K562 (cell line): ENCODE results near the gene EXOC6. TPM values are rescaled to one million over a fixed set of nuclear protein-coding genes. Genes with fewer than 3 reads are reported as not detected.

Experiments
- ATF3 ChIP-seq, 2 experiments: fragments of 450-650 bp in 1 of 2; sonication (generic) in 1 of 2; formaldehyde crosslinking in 1 of 2; IDR thresholded peaks in 1 of 2; conservative IDR thresholded peaks in 1 of 2; 2 replicates each; pipeline versions ENCODE4 v1.6.1 to v1.8.1; 2016 to 2023; ENCODE audit warnings: mild to moderate bottlenecking in 2 of 2, moderate library complexity in 2 of 2, inconsistent platforms in 1 of 2, missing genetic modification reagents in 1 of 2
- ATF7 ChIP-seq: fragments of 450-650 bp; IDR thresholded peaks from 2 replicates; pipeline ENCODE4 v1.7.1; 2014; ENCODE audit warnings: mild to moderate bottlenecking, moderate library complexity
- CBFA2T3 ChIP-seq: fragments of 450-650 bp; IDR thresholded peaks from 2 replicates; pipeline ENCODE4 v1.6.1; 2017
- CBX5 ChIP-seq: IDR thresholded peaks from 2 replicates; pipeline ENCODE4 v1.6.1; 2014; ENCODE audit warnings: low read depth, borderline replicate concordance
- ETV1 ChIP-seq: fragments of 450-650 bp; conservative IDR thresholded peaks from 2 replicates; pipeline ENCODE4 v1.6.1; 2016; ENCODE audit warnings: missing genetic modification characterization, control low read depth, low read depth, missing compliant biosample characterization
- ETV5 ChIP-seq: sonication (generic); formaldehyde crosslinking; IDR thresholded peaks from 2 replicates; pipeline ENCODE4 v1.4.0; 2020; ENCODE audit warnings: low read depth, mild to moderate bottlenecking, missing genetic modification reagents
- HDAC1 ChIP-seq, 2 experiments: fragments of 450-650 bp; IDR thresholded peaks; 2 replicates each; pipeline ENCODE4 v1.6.1; 2016 to 2017; ENCODE audit warnings: inconsistent platforms in 1 of 2, mild to moderate bottlenecking in 1 of 2, moderate library complexity in 1 of 2
- HMBOX1 ChIP-seq: sonication (generic); IDR thresholded peaks from 2 replicates; pipeline ENCODE4 v1.6.1; 2016
- HNRNPLL ChIP-seq: fragments of 200-400 bp; formaldehyde crosslinking; IDR thresholded peaks from 2 replicates; pipeline ENCODE4 v1.6.1; 2017; ENCODE audit warnings: low read length, low read depth, mild to moderate bottlenecking; ENCODE audit not compliant: poor library complexity, severe bottlenecking
- ID3 ChIP-seq, 2 experiments: fragments of 250-450 bp in 1 of 2; fragments of 450-650 bp in 1 of 2; sonication (Bioruptor Pico) in 1 of 2; IDR thresholded peaks; 2 replicates each; pipeline versions ENCODE4 v1.6.1 to v1.8.0; 2016 to 2021; ENCODE audit warnings: mild to moderate bottlenecking in 2 of 2, moderate library complexity in 2 of 2, missing compliant biosample characterization in 1 of 2, missing genetic modification characterization in 1 of 2
- JUN ChIP-seq, 2 experiments: sonication (generic) in 1 of 2; formaldehyde crosslinking in 1 of 2; IDR thresholded peaks; 2 replicates each; pipeline versions ENCODE4 v1.6.1 to v1.8.0; 2012 to 2022; ENCODE audit warnings: borderline replicate concordance in 2 of 2, mild to moderate bottlenecking in 2 of 2, improper control_type of control experiment in 1 of 2, low read depth in 1 of 2, low read length in 1 of 2, missing genetic modification reagents in 1 of 2
- KAT2B ChIP-seq: IDR thresholded peaks from one replicate; pipeline ENCODE4 v1.6.1; 2012; ENCODE audit warnings: low read depth, mild to moderate bottlenecking, control low read depth, inconsistent platforms, low read length, moderate library complexity
- MLLT1 ChIP-seq, 2 experiments: fragments of 450-650 bp; IDR thresholded peaks; 2 replicates each; pipeline ENCODE4 v1.6.1; 2016
- NBN ChIP-seq: fragments of 450-650 bp; IDR thresholded peaks from 2 replicates; pipeline ENCODE4 v1.6.1; 2016; ENCODE audit warnings: low read depth, mild to moderate bottlenecking
- NCOR1 ChIP-seq: fragments of 450-650 bp; IDR thresholded peaks from 2 replicates; pipeline ENCODE4 v1.6.1; 2016; ENCODE audit warnings: mild to moderate bottlenecking, moderate library complexity
- NFYB ChIP-seq: IDR thresholded peaks from 2 replicates; pipeline ENCODE4 v1.6.1; 2011; ENCODE audit warnings: mild to moderate bottlenecking, moderate library complexity; ENCODE audit not compliant: insufficient read length; ENCODE audit errors: extremely low read depth
- TFAP4 ChIP-seq: sonication (generic); formaldehyde crosslinking; IDR thresholded peaks from 2 replicates; pipeline ENCODE4 v1.8.0; 2022; ENCODE audit warnings: missing genetic modification reagents, mild to moderate bottlenecking, moderate library complexity, borderline replicate concordance
- ZNF277 ChIP-seq: fragments of 250-450 bp; sonication (Bioruptor Pico); IDR thresholded peaks from 2 replicates; pipeline ENCODE4 v1.8.0; 2022; ENCODE audit warnings: inconsistent platforms, mild to moderate bottlenecking, moderate library complexity, borderline replicate concordance
- polyA plus RNA-seq, 8 experiments: library from polyadenylated mRNA; depleted of rRNA in 4 of 8; stranded (reverse) in 5 of 8; unstranded in 3 of 8; fragments of >200 nt; fragmentation: Nextera tagmentation in 2 of 8; fragmentation: Illumina TruSeq in 1 of 8; extraction: Ambion mirVana in 2 of 8; extraction: Trizol in 1 of 8; gene quantifications; 2 replicates each; pipeline versions ENCODE4 v1.2.1 to v1.2.3, GENCODE V29; 2011 to 2014; ENCODE audit warnings: inconsistent platforms in 1 of 8, missing spikeins in 1 of 8
- total RNA-seq, 7 experiments: library from RNA; depleted of rRNA in 6 of 7; stranded (reverse); fragments of >200 nt in 6 of 7; fragmentation: Illumina TruSeq in 2 of 7; extraction: Trizol in 2 of 7; gene quantifications; 2 replicates each; pipeline versions ENCODE4 v1.2.1 to v1.2.3, GENCODE V29; 2011 to 2021; ENCODE audit warnings: low replicate concordance in 1 of 7

Gene EXOC6
- total and polyA plus RNA-seq, 9 of the 15 experiments (the other 6 are each of a cell fraction or from before 2014, with no cell fraction given) = 13.9 to 42.8 (median 24.9) TPM

GRCh38 chr10:92972066-92972870 lies 123.9 kb downstream of the EXOC6 start (continued):
- TF ChIP-seq MLLT1 (IDR thresholded peaks at IDR 0.05) (peak in 1 of 2 experiments; percentile 29; a peak in 1 of 4 replicates), ETV1 (peak; percentile 63), NCOR1 (peak; percentile 60), TFAP4 (CRISPR knock-in tag) (peak; percentile 41; the same call in 1 of the 2 replicates), NBN (0 out of 2 replicates have a peak, but pooled peaks have one; percentile 20), CBFA2T3 (peak; percentile 85), HDAC1 (IDR thresholded peaks at IDR 0.05) (peak in 1 of 2 experiments; percentile 55; a peak in 2 of 4 replicates), ATF7 (peak; percentile 48), KAT2B (no peak), HMBOX1 (peak; percentile 94), NFYB (no peak), ZNF277 (CRISPR knock-in tag) (no peak), ATF3 (IDR thresholded peaks at IDR 0.05) (peak; percentile 95), ATF3 (CRISPR knock-in tag; conservative IDR thresholded peaks at IDR 0.05) (peak; percentile 94), HNRNPLL (no peak), CBX5 (no peak), ETV5 (CRISPR knock-in tag) (peak; percentile 48; the same call in 1 of the 2 replicates), JUN (IDR thresholded peaks at IDR 0.05; ENCODE audit: borderline replicate concordance, low read depth, low read length) (peak; percentile 88), JUN (CRISPR knock-in tag; IDR thresholded peaks at IDR 0.05; ENCODE audit: borderline replicate concordance) (peak; percentile 48; the same call in 1 of the 2 replicates), ID3 (CRISPR knock-in tag; IDR thresholded peaks at IDR 0.05) (no peak), ID3 (tag; IDR thresholded peaks at IDR 0.05) (no peak)
